Skeletal muscle satellite cell (primary cell): ENCODE data around the gene HOXA9.

Experiments used
- H3K27me3 ChIP-seq: 2 replicates; pipeline ENCODE4 v1.7.0; 2013; ENCODE audit warnings: low read length; ENCODE audit not compliant: control insufficient read depth, insufficient read depth
- H3K36me3 ChIP-seq: 2 replicates; pipeline ENCODE4 v1.7.0; 2013; ENCODE audit warnings: mild to moderate bottlenecking, control low read depth, low read length; ENCODE audit not compliant: insufficient read depth
- H3K4me1 ChIP-seq: 2 replicates; pipeline ENCODE4 v1.7.0; 2013; ENCODE audit warnings: low read length; ENCODE audit not compliant: control insufficient read depth, insufficient read depth
- H3K4me2 ChIP-seq: 2 replicates; pipeline ENCODE4 v1.7.0; 2013; ENCODE audit warnings: mild to moderate bottlenecking, low read length
- H3K4me3 ChIP-seq: 2 replicates; pipeline ENCODE4 v1.7.0; 2013; ENCODE audit warnings: low read length
- H3K9ac ChIP-seq: 2 replicates; pipeline ENCODE4 v1.7.0; 2013; ENCODE audit warnings: mild to moderate bottlenecking, low read depth, low read length, moderate library complexity
- H3K9me3 ChIP-seq: replicated peaks from 2 replicates; pipeline ENCODE4 v1.7.0; 2013; ENCODE audit warnings: mild to moderate bottlenecking, control low read depth, low read length

Gene HOXA9

GRCh38 chr7:27184337-27185012, 19.1 kb upstream of the HOXA9 start:
- Histone ChIP-seq H3K4me2 (peak overlapping the region; percentile 98), H3K9me3 (no peaks in the 10 kb centered on the region), H3K9ac (peak overlapping the region; percentile 89), H3K4me1 (peaks cover 68% of the 10 kb centered on the region), H3K36me3 (peaks cover 9% of the 10 kb centered on the region), H3K27me3 (no peaks in the 10 kb centered on the region), H3K4me3 (peak overlapping the region; percentile 83)

- Histone ChIP-seq H3K9ac (peak overlapping the region; percentile 89), H3K9me3 (no peaks in the 10 kb centered on the region), H3K36me3 (peaks cover 9% of the 10 kb centered on the region), H3K4me1 (peaks cover 62% of the 10 kb centered on the region), H3K4me3 (peak overlapping the region; percentile 83), H3K4me2 (peak overlapping the region; percentile 98), H3K27me3 (no peaks in the 10 kb centered on the region)
Observed at GRCh38 chr7:27183682-27184336, 18.5 kb upstream of the HOXA9 start.

GRCh38 chr7:27182861-27183681, 17.7 kb upstream of the HOXA9 start:
- H3K9me3 ChIP-seq: no peaks in the 10 kb centered on the region
- H3K4me3 ChIP-seq: peak overlapping the region; percentile 83
- peak overlapping the region; percentile 89 for H3K9ac ChIP-seq
- peaks cover 9% of the 10 kb centered on the region for H3K36me3 ChIP-seq
- no peaks in the 10 kb centered on the region for H3K27me3 ChIP-seq
- peaks cover 54% of the 10 kb centered on the region for H3K4me1 ChIP-seq
- H3K4me2 ChIP-seq: peak overlapping the region; percentile 98

GRCh38 chr7:27182285-27182841, 17.0 kb upstream of the HOXA9 start:
- H3K4me2 ChIP-seq: peak overlapping the region; percentile 98
- H3K4me3 ChIP-seq: peak overlapping the region; percentile 83
- H3K9ac ChIP-seq: peak overlapping the region; percentile 89
- no peaks in the 10 kb centered on the region for H3K9me3 ChIP-seq
- H3K36me3 ChIP-seq: peaks cover 9% of the 10 kb centered on the region
- no peaks in the 10 kb centered on the region for H3K27me3 ChIP-seq
- H3K4me1 ChIP-seq: peaks cover 54% of the 10 kb centered on the region

GRCh38 chr7:27181795-27182275, 16.5 kb upstream of the HOXA9 start:
- H3K4me3 ChIP-seq: peak overlapping the region; percentile 83
- H3K9ac ChIP-seq: peak overlapping the region; percentile 89
- H3K4me1 ChIP-seq: peaks cover 54% of the 10 kb centered on the region
- H3K36me3 ChIP-seq: peaks cover 9% of the 10 kb centered on the region
- H3K9me3 ChIP-seq: no peaks in the 10 kb centered on the region
- H3K27me3 ChIP-seq: no peaks in the 10 kb centered on the region
- peak overlapping the region; percentile 98 for H3K4me2 ChIP-seq

GRCh38 chr7:27180431-27181420, 15.4 kb upstream of the HOXA9 start:
- Histone ChIP-seq H3K4me2 (peak overlapping the region; percentile 98), H3K27me3 (no peaks in the 10 kb centered on the region), H3K9ac (peak overlapping the region; percentile 97), H3K4me3 (peak overlapping the region; percentile 88), H3K9me3 (no peaks in the 10 kb centered on the region), H3K36me3 (peaks cover 14% of the 10 kb centered on the region), H3K4me1 (peaks cover 58% of the 10 kb centered on the region)

- Histone ChIP-seq H3K9ac (peak overlapping the region; percentile 97), H3K4me2 (peak overlapping the region; percentile 98), H3K36me3 (peaks cover 14% of the 10 kb centered on the region), H3K9me3 (no peaks in the 10 kb centered on the region), H3K27me3 (no peaks in the 10 kb centered on the region), H3K4me1 (peaks cover 63% of the 10 kb centered on the region), H3K4me3 (peak overlapping the region; percentile 88)
Observed at GRCh38 chr7:27179503-27180430, 14.4 kb upstream of the HOXA9 start.

- Histone ChIP-seq H3K4me2 (peak overlapping the region; percentile 98), H3K4me3 (peak overlapping the region; percentile 88), H3K9ac (peak overlapping the region; percentile 97), H3K9me3 (no peaks in the 10 kb centered on the region), H3K4me1 (peaks cover 71% of the 10 kb centered on the region), H3K27me3 (no peaks in the 10 kb centered on the region), H3K36me3 (peaks cover 14% of the 10 kb centered on the region)
Observed at GRCh38 chr7:27179030-27179429, 13.7 kb upstream of the HOXA9 start.

- Histone ChIP-seq H3K4me2 (peak overlapping the region; percentile 98), H3K4me3 (peak overlapping the region; percentile 88), H3K27me3 (no peaks in the 10 kb centered on the region), H3K9me3 (no peaks in the 10 kb centered on the region), H3K36me3 (peaks cover 14% of the 10 kb centered on the region), H3K9ac (peak overlapping the region; percentile 97), H3K4me1 (peaks cover 71% of the 10 kb centered on the region)
Observed at GRCh38 chr7:27178366-27178765, 13.0 kb upstream of the HOXA9 start.
